GM12873 (cell line): ENCODE measurements around the gene PSAP.

Source experiments
- CTCF ChIP-seq: IDR thresholded peaks from 2 replicates; pipeline ENCODE4 v1.5.1; 2012; ENCODE audit warnings: low read depth, mild to moderate bottlenecking, moderate library complexity, low read length, control low read depth; ENCODE audit not compliant: insufficient read depth; ENCODE audit errors: missing control alignments

Gene PSAP

GRCh38 chr10:71838264-71839211, 12.5 kb downstream of the PSAP start:
- no peak for TF ChIP-seq CTCF

- TF ChIP-seq CTCF = peak; percentile 52
These were observed 13.8 kb downstream of the PSAP start for GRCh38 chr10:71837098-71837827.

GRCh38 chr10:71836596-71836974, 14.5 kb downstream of the PSAP start:
- TF ChIP-seq CTCF = no peak

GRCh38 chr10:71835671-71836595, 15.1 kb downstream of the PSAP start:
- no peak for TF ChIP-seq CTCF

- TF ChIP-seq CTCF = no peak
These were observed 16.7 kb downstream of the PSAP start for GRCh38 chr10:71834343-71834674.

GRCh38 chr10:71833451-71834342, 17.4 kb downstream of the PSAP start:
- no peak for TF ChIP-seq CTCF
